ENCODE data around the gene PNP.

PNP gene

DNA sequence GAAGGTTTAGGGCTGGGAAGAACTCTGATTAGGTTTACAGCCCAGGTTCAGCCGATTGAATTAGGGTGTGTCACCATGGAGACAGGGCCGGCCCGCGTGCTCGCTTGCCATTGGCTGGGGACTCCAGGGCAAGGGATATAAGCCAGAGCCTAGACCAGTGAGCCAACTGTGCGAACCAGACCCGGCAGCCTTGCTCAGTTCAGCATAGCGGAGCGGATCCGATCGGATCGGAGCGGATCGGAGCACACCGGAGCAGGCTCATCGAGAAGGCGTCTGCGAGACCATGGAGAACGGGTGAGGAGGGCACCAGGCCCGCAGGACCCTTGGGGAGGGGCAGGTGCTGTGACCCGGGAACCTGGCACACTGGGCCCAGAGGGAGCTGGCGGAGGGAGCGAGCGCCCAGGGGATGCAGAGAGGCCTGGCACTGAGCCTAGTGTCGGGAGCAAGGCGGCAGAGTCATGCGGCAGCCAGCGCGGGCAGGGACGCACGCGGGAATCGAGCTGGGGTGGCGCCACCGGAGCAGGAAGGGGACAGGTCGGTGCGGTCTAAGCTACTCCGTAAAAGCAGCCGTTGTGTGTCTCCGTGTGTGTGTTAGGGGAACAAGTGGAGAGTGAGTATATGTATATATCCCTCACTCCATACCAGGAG, at the start of gene PNP:
TSS of gene PNP (plus strand) at position 165 of the 648 bp plus-strand sequence. CDS start at position 284, 119 bp downstream.
- Mint-ChIP-seq H3K27ac (peak within 1 kb of the TSS; percentile 97), H3K4me3 (peak within 1 kb of the TSS; percentile 99), H3K27me3 (ENCODE audit: low read depth) (peaks cover 11% of the 10 kb centered on the region), H3K36me3 (ENCODE audit: low read depth) (peaks cover 24% of the 10 kb centered on the region), H3K4me1 (ENCODE audit: low read depth) (peaks cover 35% of the 10 kb centered on the region), H3K9me3 (no peaks in the 10 kb centered on the region)

DNA sequence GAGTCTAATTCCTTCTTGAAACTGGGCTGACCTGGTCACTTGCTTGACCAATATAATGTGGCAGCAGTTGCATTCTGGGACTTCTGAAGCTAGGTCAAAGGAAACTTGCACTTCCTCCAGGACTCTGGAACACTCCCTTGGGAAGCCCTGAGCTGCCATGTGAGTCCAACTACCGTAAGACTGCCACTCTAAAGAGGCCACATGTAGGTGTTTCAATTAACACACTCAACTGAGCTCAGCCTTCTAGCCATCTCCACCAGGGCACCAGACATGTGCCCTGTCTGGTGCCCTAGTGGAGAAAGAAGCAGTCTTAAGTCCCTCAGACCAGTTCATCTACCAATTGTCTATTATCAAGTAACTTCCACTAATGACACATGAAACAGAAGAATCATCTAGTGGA, 49.8 kb upstream of the PNP start:
- no peaks in the 10 kb centered on the region for H3K27me3 Mint-ChIP-seq (ENCODE audit: low read depth)
- H3K4me1 Mint-ChIP-seq (ENCODE audit: low read depth): peaks cover 5% of the 10 kb centered on the region
- H3K36me3 Mint-ChIP-seq (ENCODE audit: low read depth): no peaks in the 10 kb centered on the region
- no peak overlapping the region for H3K27ac Mint-ChIP-seq
- H3K9me3 Mint-ChIP-seq: no peaks in the 10 kb centered on the region
- H3K4me3 Mint-ChIP-seq: no peak overlapping the region

GRCh38 chr14:20421267-20421666, 47.9 kb upstream of the PNP start:
- Mint-ChIP-seq H3K9me3 (no peaks in the 10 kb centered on the region), H3K27me3 (ENCODE audit: low read depth) (no peaks in the 10 kb centered on the region), H3K36me3 (ENCODE audit: low read depth) (no peaks in the 10 kb centered on the region), H3K27ac (no peak overlapping the region), H3K4me1 (ENCODE audit: low read depth) (no peaks in the 10 kb centered on the region), H3K4me3 (no peak overlapping the region)

GRCh38 chr14:20422886-20423285, 46.3 kb upstream of the PNP start:
- no peaks in the 10 kb centered on the region for H3K9me3 Mint-ChIP-seq
- peaks cover 8% of the 10 kb centered on the region for H3K4me1 Mint-ChIP-seq (ENCODE audit: low read depth)
- no peak overlapping the region for H3K27ac Mint-ChIP-seq
- H3K4me3 Mint-ChIP-seq: no peak overlapping the region
- no peaks in the 10 kb centered on the region for H3K27me3 Mint-ChIP-seq (ENCODE audit: low read depth)
- H3K36me3 Mint-ChIP-seq (ENCODE audit: low read depth): no peaks in the 10 kb centered on the region

- no peak overlapping the region for H3K4me3 Mint-ChIP-seq
- H3K27ac Mint-ChIP-seq: no peak overlapping the region
- no peaks in the 10 kb centered on the region for H3K9me3 Mint-ChIP-seq
- H3K36me3 Mint-ChIP-seq (ENCODE audit: low read depth): no peaks in the 10 kb centered on the region
- H3K27me3 Mint-ChIP-seq (ENCODE audit: low read depth): no peaks in the 10 kb centered on the region
- H3K4me1 Mint-ChIP-seq (ENCODE audit: low read depth): peaks cover 17% of the 10 kb centered on the region
Measured at GRCh38 chr14:20424851-20425250, 44.4 kb upstream of the PNP start.

GRCh38 chr14:20427231-20428009, 41.8 kb upstream of the PNP start:
- no peaks in the 10 kb centered on the region for H3K27me3 Mint-ChIP-seq (ENCODE audit: low read depth)
- H3K36me3 Mint-ChIP-seq (ENCODE audit: low read depth): no peaks in the 10 kb centered on the region
- H3K27ac Mint-ChIP-seq: peak overlapping the region; percentile 66
- H3K4me3 Mint-ChIP-seq: peak overlapping the region; percentile 19
- H3K9me3 Mint-ChIP-seq: no peaks in the 10 kb centered on the region
- H3K4me1 Mint-ChIP-seq (ENCODE audit: low read depth): peaks cover 17% of the 10 kb centered on the region

DNA sequence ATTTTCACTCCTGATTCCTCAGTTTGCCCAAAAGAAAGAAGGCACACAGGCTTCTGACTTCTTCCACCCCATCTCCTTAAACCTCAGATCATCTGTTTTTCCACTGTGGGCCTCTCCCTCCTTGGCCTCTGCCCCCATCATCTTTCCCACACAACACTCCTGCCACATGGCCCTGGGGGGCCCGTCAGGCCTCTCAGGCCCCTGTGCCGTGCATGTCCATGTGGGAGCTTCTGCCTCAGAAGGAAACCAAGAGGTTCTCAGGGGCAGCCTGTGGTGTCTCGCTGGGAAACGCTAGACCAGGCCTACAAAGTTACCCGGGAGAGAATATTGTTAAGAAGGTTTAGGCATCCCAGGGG, 41.2 kb upstream of the PNP start:
- peak overlapping the region; percentile 19 for H3K4me3 Mint-ChIP-seq
- H3K36me3 Mint-ChIP-seq (ENCODE audit: low read depth): no peaks in the 10 kb centered on the region
- H3K27me3 Mint-ChIP-seq (ENCODE audit: low read depth): no peaks in the 10 kb centered on the region
- H3K9me3 Mint-ChIP-seq: no peaks in the 10 kb centered on the region
- H3K4me1 Mint-ChIP-seq (ENCODE audit: low read depth): peaks cover 17% of the 10 kb centered on the region
- H3K27ac Mint-ChIP-seq: peak overlapping the region; percentile 66

- Mint-ChIP-seq H3K27me3 (ENCODE audit: low read depth) (no peaks in the 10 kb centered on the region), H3K36me3 (ENCODE audit: low read depth) (no peaks in the 10 kb centered on the region), H3K4me1 (ENCODE audit: low read depth) (peaks cover 17% of the 10 kb centered on the region), H3K27ac (no peak overlapping the region), H3K4me3 (no peak overlapping the region), H3K9me3 (no peaks in the 10 kb centered on the region)
Measured at GRCh38 chr14:20428802-20429201, 40.4 kb upstream of the PNP start.

DNA sequence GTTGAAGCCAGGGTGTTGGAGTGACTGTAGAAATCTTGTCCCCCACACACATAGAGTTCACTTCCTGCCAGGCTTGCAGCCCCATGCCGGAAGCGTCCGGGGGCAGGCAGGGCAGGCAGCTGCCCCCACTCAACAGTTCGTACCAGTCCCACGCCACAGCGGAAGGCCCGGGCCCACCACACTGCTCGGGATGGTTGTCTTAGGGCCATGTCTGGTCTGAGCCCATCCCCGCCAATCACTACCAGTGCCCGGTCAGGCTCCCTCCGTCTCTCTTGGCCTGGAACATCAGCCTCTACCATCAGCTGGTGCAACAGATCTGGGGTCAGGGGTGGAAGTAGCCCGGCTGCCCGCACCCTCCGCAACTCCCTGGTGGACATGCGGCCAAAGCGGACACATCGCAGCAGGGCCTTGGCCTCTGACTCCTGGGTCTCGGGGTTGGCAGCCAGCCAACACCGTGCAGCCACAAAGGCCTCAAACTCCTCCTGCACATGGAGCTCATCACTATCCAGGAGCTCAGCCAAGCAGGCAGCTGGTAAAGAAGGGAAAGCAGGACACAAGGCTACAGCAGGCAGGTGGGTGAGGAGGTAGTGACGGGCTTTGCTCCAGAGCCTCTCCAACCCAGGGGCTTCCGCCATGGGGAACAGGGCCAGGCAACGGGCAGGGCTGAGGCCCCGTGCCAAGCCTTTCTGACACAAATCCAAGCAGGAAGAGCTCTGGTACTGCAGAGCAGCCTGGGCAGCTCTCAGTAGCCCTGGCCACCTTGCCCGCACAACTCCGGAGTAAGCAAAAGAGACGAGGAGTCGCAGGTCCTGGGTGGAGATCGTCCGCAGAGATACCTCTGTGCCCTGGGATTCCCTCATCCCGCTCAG, 39.2 kb upstream of the PNP start:
- Mint-ChIP-seq H3K4me1 (ENCODE audit: low read depth) (peaks cover 17% of the 10 kb centered on the region), H3K9me3 (no peaks in the 10 kb centered on the region), H3K27ac (no peak overlapping the region), H3K27me3 (ENCODE audit: low read depth) (no peaks in the 10 kb centered on the region), H3K4me3 (no peak overlapping the region), H3K36me3 (ENCODE audit: low read depth) (no peaks in the 10 kb centered on the region)

GRCh38 chr14:20434701-20435581, 34.3 kb upstream of the PNP start:
- H3K27ac Mint-ChIP-seq: no peak overlapping the region
- H3K4me1 Mint-ChIP-seq (ENCODE audit: low read depth): peaks cover 2% of the 10 kb centered on the region
- H3K36me3 Mint-ChIP-seq (ENCODE audit: low read depth): no peaks in the 10 kb centered on the region
- no peaks in the 10 kb centered on the region for H3K27me3 Mint-ChIP-seq (ENCODE audit: low read depth)
- no peaks in the 10 kb centered on the region for H3K9me3 Mint-ChIP-seq
- H3K4me3 Mint-ChIP-seq: no peak overlapping the region

DNA sequence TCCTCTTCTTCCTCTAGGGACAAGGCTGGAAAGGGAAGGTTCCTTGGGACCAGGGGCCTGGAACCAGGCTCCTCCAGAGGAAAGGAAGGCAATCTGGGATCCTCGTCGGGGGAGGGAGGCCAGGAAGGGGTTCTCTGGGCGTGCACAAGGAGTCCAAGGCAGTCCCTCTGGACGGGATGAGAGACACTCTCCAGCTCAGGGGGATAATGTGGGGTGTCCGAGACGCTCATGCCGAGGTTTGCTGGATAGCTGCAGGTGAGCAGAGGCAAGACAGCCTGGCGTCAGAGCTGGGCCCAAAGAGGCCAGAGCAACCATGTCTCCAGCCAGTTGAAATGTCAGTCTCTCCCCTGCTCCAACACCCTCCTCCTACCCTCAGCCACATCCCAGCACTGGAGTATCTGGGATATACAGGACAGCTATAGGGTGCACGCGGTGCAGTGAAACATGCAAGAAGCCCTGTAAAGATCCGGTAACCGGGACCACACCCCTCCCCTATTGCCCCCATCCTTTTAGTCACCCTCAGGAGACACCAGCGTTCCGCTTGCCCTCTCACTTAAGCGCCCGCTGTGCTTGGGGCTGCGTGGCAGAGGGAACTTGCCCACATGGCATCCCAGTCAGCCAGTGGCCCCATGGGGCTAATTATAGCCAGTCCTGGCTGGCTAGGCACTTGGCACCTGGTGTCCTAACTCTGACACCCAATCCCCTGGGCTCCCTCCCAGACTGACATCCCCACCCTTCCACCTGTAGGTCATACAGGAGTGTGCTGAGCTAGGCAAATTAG, 33.4 kb upstream of the PNP start, which contains the start of gene KLHL33:
TSS of gene KLHL33 (minus strand) at position 585 of the 781 bp plus-strand sequence. CDS start at position 230, 355 bp downstream.
- peaks cover 6% of the 10 kb centered on the region for H3K4me1 Mint-ChIP-seq (ENCODE audit: low read depth)
- no peak within 1 kb of the TSS for H3K27ac Mint-ChIP-seq
- no peak within 1 kb of the TSS for H3K4me3 Mint-ChIP-seq
- no peaks in the 10 kb centered on the region for H3K27me3 Mint-ChIP-seq (ENCODE audit: low read depth)
- no peaks in the 10 kb centered on the region for H3K36me3 Mint-ChIP-seq (ENCODE audit: low read depth)
- no peaks in the 10 kb centered on the region for H3K9me3 Mint-ChIP-seq

- Mint-ChIP-seq H3K4me3 (no peak overlapping the region), H3K27ac (no peak overlapping the region), H3K36me3 (ENCODE audit: low read depth) (no peaks in the 10 kb centered on the region), H3K27me3 (ENCODE audit: low read depth) (no peaks in the 10 kb centered on the region), H3K4me1 (ENCODE audit: low read depth) (peaks cover 10% of the 10 kb centered on the region), H3K9me3 (no peaks in the 10 kb centered on the region)
Measured at GRCh38 chr14:20436363-20436755, 32.8 kb upstream of the PNP start.

DNA sequence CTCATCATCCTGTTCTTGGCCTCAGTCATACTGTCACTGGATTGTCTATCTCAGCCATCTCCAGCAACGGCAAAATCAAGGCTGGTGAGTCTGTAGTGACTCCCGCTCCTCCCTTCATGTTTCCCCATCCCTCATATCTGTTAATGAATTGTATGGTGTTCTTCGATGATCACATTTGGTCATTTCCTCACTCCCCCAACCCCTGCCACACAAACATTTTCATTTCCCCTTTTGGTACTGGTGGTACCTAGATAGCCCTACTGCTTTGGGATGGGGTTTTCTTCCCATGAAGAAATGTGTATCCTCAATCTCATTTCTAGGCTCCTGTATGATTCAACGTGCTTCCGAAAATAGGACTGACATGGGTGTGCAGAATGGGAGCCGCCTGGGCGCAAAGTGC, 30.5 kb upstream of the PNP start:
- Mint-ChIP-seq H3K4me3 (no peak overlapping the region), H3K27ac (no peak overlapping the region), H3K9me3 (no peaks in the 10 kb centered on the region), H3K4me1 (ENCODE audit: low read depth) (peaks cover 17% of the 10 kb centered on the region), H3K27me3 (ENCODE audit: low read depth) (no peaks in the 10 kb centered on the region), H3K36me3 (ENCODE audit: low read depth) (peaks cover 5% of the 10 kb centered on the region)
